HepG2 (cell line): ENCODE data around the gene SUCLG2. TPM values are rescaled to one million over a fixed set of nuclear protein-coding genes. Genes with fewer than 3 reads are reported as not detected.

Source experiments
- ATF6 ChIP-seq: sonication (generic); formaldehyde crosslinking; conservative IDR thresholded peaks from 2 replicates; pipeline ENCODE4 v1.4.0; 2020; ENCODE audit warnings: missing genetic modification reagents
- CBX2 ChIP-seq, 2 experiments: fragments of 200-600 bp in 1 of 2; sonication (generic); formaldehyde crosslinking in 1 of 2; IDR thresholded peaks; 2 replicates each; pipeline versions ENCODE4 v1.7.0 to v1.8.1; 2018 to 2022; ENCODE audit warnings: low read depth in 2 of 2, low read length in 1 of 2, mild to moderate bottlenecking in 1 of 2, missing genetic modification reagents in 1 of 2
- ELF1 ChIP-seq: sonication (generic); formaldehyde crosslinking; IDR thresholded peaks from 2 replicates; pipeline ENCODE4 v1.4.0; 2020; ENCODE audit warnings: missing genetic modification reagents
- GPN1 ChIP-seq: sonication (generic); formaldehyde crosslinking; IDR thresholded peaks from 2 replicates; pipeline ENCODE4 v1.5.1; 2020; ENCODE audit warnings: missing genetic modification reagents, borderline replicate concordance
- GZF1 ChIP-seq: sonication (generic); formaldehyde crosslinking; IDR thresholded peaks from 2 replicates; pipeline ENCODE4 v1.5.1; 2020; ENCODE audit warnings: mild to moderate bottlenecking, missing genetic modification reagents
- HBP1 ChIP-seq: IDR thresholded peaks from 2 replicates; pipeline ENCODE4 v1.6.1; 2016; ENCODE audit warnings: low read depth, control low read depth
- HOXA3 ChIP-seq: sonication (generic); formaldehyde crosslinking; IDR thresholded peaks from 2 replicates; pipeline ENCODE4 v1.5.0; 2020; ENCODE audit warnings: missing genetic modification reagents
- IKZF5 ChIP-seq: IDR thresholded peaks from 2 replicates; pipeline ENCODE4 v1.6.1; 2018; ENCODE audit warnings: missing genetic modification reagents, mild to moderate bottlenecking, missing compliant biosample characterization
- JDP2 ChIP-seq: sonication (generic); formaldehyde crosslinking; IDR thresholded peaks from 2 replicates; pipeline ENCODE4 v1.8.1; 2022; ENCODE audit warnings: missing genetic modification reagents, borderline replicate concordance
- MZF1 ChIP-seq: sonication (generic); formaldehyde crosslinking; IDR thresholded peaks from 2 replicates; pipeline ENCODE4 v1.8.1; 2023; ENCODE audit warnings: mild to moderate bottlenecking, missing genetic modification reagents, borderline replicate concordance
- NKX3-1 ChIP-seq: sonication (generic); formaldehyde crosslinking; IDR thresholded peaks from 2 replicates; pipeline ENCODE4 v1.5.0; 2020; ENCODE audit warnings: missing genetic modification reagents
- RFXAP ChIP-seq: sonication (generic); formaldehyde crosslinking; IDR thresholded peaks from 2 replicates; pipeline ENCODE4 v1.4.0; 2020; ENCODE audit warnings: missing genetic modification reagents, borderline replicate concordance
- STAT5B ChIP-seq: sonication (generic); formaldehyde crosslinking; IDR thresholded peaks from 2 replicates; pipeline ENCODE4 v1.4.0; 2020; ENCODE audit warnings: missing genetic modification reagents
- TOE1 ChIP-seq: sonication (generic); formaldehyde crosslinking; IDR thresholded peaks from 2 replicates; pipeline ENCODE4 v1.4.0; 2020; ENCODE audit warnings: mild to moderate bottlenecking, missing genetic modification reagents
- ZBTB43 ChIP-seq: sonication (generic); formaldehyde crosslinking; conservative IDR thresholded peaks from 2 replicates; pipeline ENCODE4 v1.4.0; 2020; ENCODE audit warnings: missing genetic modification reagents
- ZBTB44 ChIP-seq: sonication (generic); formaldehyde crosslinking; IDR thresholded peaks from 2 replicates; pipeline ENCODE4 v1.4.0; 2020; ENCODE audit warnings: missing genetic modification reagents
- ZFP36L1 ChIP-seq: sonication (generic); formaldehyde crosslinking; IDR thresholded peaks from 2 replicates; pipeline ENCODE4 v1.8.0; 2022; ENCODE audit warnings: mild to moderate bottlenecking, missing genetic modification reagents, moderate library complexity
- ZFX ChIP-seq: sonication (generic); formaldehyde crosslinking; IDR thresholded peaks from 2 replicates; pipeline ENCODE4 v1.4.0; 2020; ENCODE audit warnings: mild to moderate bottlenecking, low read depth, missing genetic modification reagents, moderate library complexity
- ZKSCAN1 ChIP-seq: fragments of 150-350 bp; IDR thresholded peaks from 2 replicates; pipeline ENCODE4 v1.6.1; 2014; ENCODE audit warnings: low read length
- ZNF124 ChIP-seq: sonication (generic); formaldehyde crosslinking; IDR thresholded peaks from 2 replicates; pipeline ENCODE4 v1.4.0; 2020; ENCODE audit warnings: missing genetic modification reagents
- ZNF331 ChIP-seq: sonication (generic); formaldehyde crosslinking; IDR thresholded peaks from 2 replicates; pipeline ENCODE4 v1.4.0; 2020; ENCODE audit warnings: missing genetic modification reagents
- ZNF337 ChIP-seq: sonication (generic); formaldehyde crosslinking; IDR thresholded peaks from 2 replicates; pipeline ENCODE4 v1.5.1; 2020; ENCODE audit warnings: missing genetic modification reagents, low read depth, mild to moderate bottlenecking, borderline replicate concordance
- ZNF343 ChIP-seq: sonication (generic); formaldehyde crosslinking; IDR thresholded peaks from 2 replicates; pipeline ENCODE4 v1.4.0; 2020; ENCODE audit warnings: mild to moderate bottlenecking, missing genetic modification reagents
- ZNF563 ChIP-seq: sonication (generic); formaldehyde crosslinking; IDR thresholded peaks from 2 replicates; pipeline ENCODE4 v1.8.0; 2022; ENCODE audit warnings: mild to moderate bottlenecking, moderate library complexity, missing genetic modification reagents
- ZSCAN25 ChIP-seq: sonication (generic); formaldehyde crosslinking; IDR thresholded peaks from 2 replicates; pipeline ENCODE4 v1.8.0; 2022; ENCODE audit warnings: mild to moderate bottlenecking, missing genetic modification reagents
- polyA plus RNA-seq, 8 experiments: library from polyadenylated mRNA; depleted of rRNA in 3 of 8; stranded (reverse) in 7 of 8; unstranded in 1 of 8; fragments of >200 nt; fragmentation: Illumina TruSeq in 4 of 8; extraction: Trizol in 4 of 8; gene quantifications; 2 replicates each; pipeline versions ENCODE4 v1.2.1 to v1.2.3, GENCODE V29; 2011 to 2016; ENCODE audit warnings: low read depth in 4 of 8, missing spikeins in 1 of 8, mixed read lengths in 1 of 8; ENCODE audit not compliant: insufficient read depth in 1 of 8
- total RNA-seq, 5 experiments: library from RNA; depleted of rRNA; stranded (reverse); fragments of >200 nt; fragmentation: Illumina TruSeq; extraction: Trizol; gene quantifications; 2 replicates each; pipeline ENCODE4 v1.2.3, GENCODE V29; 2016; ENCODE audit warnings: low read depth in 1 of 5

The SUCLG2 gene
- total and polyA plus RNA-seq, 2 of the 13 experiments (the other 11 are each of a cell fraction or from before 2014, with no cell fraction given): 21.4 to 64.9 TPM

- TF ChIP-seq CBX2 (IDR thresholded peaks at IDR 0.05; ENCODE audit: low read depth, low read length) (no peak), CBX2 (CRISPR knock-in tag; IDR thresholded peaks at IDR 0.05; ENCODE audit: low read depth) (no peak), HBP1 (CRISPR knock-in tag) (0 out of 2 replicates have a peak, but pooled peaks have one; percentile 22), NKX3-1 (CRISPR knock-in tag) (no peak), ZNF563 (CRISPR knock-in tag) (no peak), GPN1 (no peak), STAT5B (CRISPR knock-in tag) (no peak), HOXA3 (peak; percentile 80), TOE1 (no peak), ZNF124 (0 out of 2 replicates have a peak, but pooled peaks have one; percentile 25), MZF1 (no peak), ATF6 (no peak), ELF1 (CRISPR knock-in tag) (peak; percentile 37), ZFX (peak; percentile 48; the same call in 1 of the 2 replicates), GZF1 (CRISPR knock-in tag) (no peak), ZBTB43 (CRISPR knock-in tag) (peak; percentile 82), ZSCAN25 (CRISPR knock-in tag) (no peak), JDP2 (CRISPR knock-in tag) (no peak), ZNF343 (no peak), RFXAP (CRISPR knock-in tag) (no peak), ZFP36L1 (no peak), ZNF331 (CRISPR knock-in tag) (peak; percentile 89), IKZF5 (peak; percentile 66; the same call in 1 of the 2 replicates), ZNF337 (CRISPR knock-in tag) (no peak), ZKSCAN1 (no peak), ZBTB44 (CRISPR knock-in tag) (no peak)
Measured at GRCh38 chr3:67647390-67647878, 7.0 kb downstream of the SUCLG2 start (continued).
